ENCODE results near the gene GALNS.

DNA sequence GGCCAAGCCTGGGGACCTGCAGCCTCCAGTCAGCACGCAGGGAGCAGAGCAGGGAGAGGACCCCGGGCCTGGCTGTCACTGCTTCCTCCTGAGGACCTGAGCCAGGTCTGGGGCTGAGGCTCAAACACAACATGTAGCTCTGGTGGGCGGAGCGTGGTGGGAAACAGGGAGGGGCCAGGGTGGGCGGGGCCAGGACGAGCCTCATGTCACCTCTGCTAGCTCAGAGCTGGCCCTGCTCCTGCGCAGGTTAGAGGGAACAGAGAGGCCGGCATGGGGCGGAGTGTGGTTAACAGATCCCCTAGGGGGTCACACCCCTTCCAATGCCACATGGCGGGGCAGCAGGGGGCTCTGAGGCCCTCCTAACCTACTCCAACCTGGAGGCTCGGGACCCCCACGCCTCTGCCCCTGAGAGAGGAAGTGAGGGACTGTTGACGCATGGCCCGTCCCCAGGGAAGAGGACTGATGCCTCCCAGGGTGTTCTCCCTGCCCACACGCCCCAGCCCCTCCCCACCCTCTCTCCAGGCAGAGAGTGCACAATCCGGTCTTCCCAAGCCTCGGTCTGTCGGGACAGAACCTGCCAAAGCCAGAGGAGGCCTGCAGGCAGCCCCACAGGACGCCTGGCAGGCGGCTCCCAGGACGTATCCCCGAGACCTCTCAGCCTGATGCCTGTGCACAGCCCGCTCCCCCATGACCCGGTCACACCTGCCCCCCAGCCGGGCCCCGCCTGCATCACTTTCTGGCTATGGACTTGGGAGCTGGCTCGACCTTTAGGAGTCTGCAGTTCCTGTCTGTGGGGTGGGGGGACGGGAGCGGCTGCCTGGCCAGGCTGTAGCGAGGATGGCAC, 86.9 kb downstream of the GALNS start:
- TF ChIP-seq, protein P1, sequence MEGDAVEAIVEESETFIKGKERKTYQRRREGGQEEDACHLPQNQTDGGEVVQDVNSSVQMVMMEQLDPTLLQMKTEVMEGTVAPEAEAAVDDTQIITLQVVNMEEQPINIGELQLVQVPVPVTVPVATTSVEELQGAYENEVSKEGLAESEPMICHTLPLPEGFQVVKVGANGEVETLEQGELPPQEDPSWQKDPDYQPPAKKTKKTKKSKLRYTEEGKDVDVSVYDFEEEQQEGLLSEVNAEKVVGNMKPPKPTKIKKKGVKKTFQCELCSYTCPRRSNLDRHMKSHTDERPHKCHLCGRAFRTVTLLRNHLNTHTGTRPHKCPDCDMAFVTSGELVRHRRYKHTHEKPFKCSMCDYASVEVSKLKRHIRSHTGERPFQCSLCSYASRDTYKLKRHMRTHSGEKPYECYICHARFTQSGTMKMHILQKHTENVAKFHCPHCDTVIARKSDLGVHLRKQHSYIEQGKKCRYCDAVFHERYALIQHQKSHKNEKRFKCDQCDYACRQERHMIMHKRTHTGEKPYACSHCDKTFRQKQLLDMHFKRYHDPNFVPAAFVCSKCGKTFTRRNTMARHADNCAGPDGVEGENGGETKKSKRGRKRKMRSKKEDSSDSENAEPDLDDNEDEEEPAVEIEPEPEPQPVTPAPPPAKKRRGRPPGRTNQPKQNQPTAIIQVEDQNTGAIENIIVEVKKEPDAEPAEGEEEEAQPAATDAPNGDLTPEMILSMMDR (conservative IDR thresholded peaks at IDR 0.05; ENCODE audit: low read length), result no peak
- no peak for TF ChIP-seq EZH2phosphoT487 (IDR thresholded peaks at IDR 0.05; ENCODE audit: borderline replicate concordance, low read depth, low read length)
